Measurements from ENCODE around the gene MACROD2.

DNA sequence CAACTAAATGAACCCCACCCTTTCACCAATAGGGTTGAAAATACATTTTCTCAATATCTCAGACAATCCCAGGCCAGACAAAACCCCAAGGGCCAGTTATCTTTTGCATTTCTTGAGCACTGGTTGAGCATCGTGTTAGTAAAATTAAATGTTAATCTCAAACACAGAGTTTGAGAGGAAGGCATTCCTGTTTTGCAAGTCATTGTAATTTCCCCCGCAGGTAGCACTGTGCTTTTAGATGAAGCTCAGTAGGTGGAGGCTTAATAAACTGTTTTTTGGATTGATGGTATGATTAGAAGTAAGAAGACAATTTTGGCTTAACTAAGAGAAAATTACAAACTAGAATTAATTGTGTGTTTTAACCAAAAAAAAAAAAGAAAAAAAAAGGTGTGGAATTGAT lies 1340.7 kb downstream of the MACROD2 start:
- TF ChIP-seq CTCF (IDR thresholded peaks at IDR 0.05; ENCODE audit: insufficient read depth, low read depth, low read length) (no peak), EZH2 (IDR thresholded peaks at IDR 0.05; ENCODE audit: insufficient read depth, low read length) (no peak)
